MG63 (cell line): ENCODE measurements around the gene IL17REL. TPM values are rescaled to one million over a fixed set of nuclear protein-coding genes. Genes with fewer than 3 reads are reported as not detected.

Experiments used
- DNase-seq: peaks from one replicate; pipeline ENCODE4 v3.0.0-alpha.2; 2020
- H3K27me3 ChIP-seq: fragments of 250-450 bp; sonication (Bioruptor Pico); 2 replicates; pipeline ENCODE4 v1.5.1; 2020; ENCODE audit warnings: mild to moderate bottlenecking, moderate library complexity
- H3K36me3 ChIP-seq: fragments of 250-450 bp; sonication (Bioruptor Pico); 2 replicates; pipeline ENCODE4 v1.5.1; 2020; ENCODE audit warnings: mild to moderate bottlenecking, moderate library complexity
- H3K4me3 ChIP-seq: fragments of 250-450 bp; sonication (Bioruptor Pico); 2 replicates; pipeline ENCODE4 v1.5.1; 2020; ENCODE audit warnings: mild to moderate bottlenecking, moderate library complexity
- H3K9me3 ChIP-seq: fragments of 250-450 bp; sonication (Bioruptor Pico); 2 replicates; pipeline ENCODE4 v1.5.1; 2020; ENCODE audit warnings: mild to moderate bottlenecking, moderate library complexity
- total RNA-seq: library from RNA; depleted of rRNA; stranded (reverse); fragments of >200 nt; shearing (Covaris generic); gene quantifications from 2 replicates; pipeline ENCODE4 v1.2.3, GENCODE V29; 2014; ENCODE audit warnings: low replicate concordance

IL17REL gene
- total RNA-seq, 1 experiment from 2014 or later = not detected

DNA sequence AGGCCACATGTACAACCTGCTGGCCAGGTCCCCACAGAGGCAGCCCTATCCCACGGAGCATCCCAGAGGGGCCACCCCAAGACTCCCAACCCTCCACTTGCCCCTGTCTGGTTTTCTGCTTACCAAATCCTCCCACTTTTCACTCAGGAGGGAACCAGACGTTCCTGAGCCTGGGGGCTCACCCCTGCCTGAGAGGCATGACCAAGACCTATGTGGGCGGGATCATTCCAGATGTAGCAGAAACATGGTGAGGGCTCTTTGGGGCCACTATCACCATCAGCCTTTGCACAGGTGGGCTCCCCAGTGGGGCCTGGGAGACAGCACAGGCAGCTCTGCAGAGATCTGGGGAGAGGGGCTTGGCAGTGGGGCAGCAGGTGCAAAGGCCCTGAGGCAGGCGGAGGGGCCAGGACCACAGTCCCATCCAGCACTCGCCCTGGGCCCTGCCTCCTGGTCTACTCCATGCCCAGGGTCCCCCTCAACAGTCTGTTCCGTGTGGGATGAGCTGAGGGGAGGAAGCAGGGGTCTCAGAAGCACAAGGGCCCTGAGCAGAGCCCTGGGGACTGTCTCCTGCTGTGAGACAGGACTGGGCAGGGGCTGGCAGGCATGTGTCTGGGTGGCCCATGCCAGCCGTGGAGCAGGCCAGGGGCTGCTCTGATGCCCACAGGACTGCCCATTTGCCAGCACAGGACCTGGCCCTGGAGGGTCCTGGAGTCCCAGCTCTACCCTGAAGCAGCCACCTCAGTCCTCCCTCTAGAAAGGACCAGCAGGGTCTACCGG lies 42.6 kb downstream of the IL17REL start:
- no peak for DNase-seq
- Histone ChIP-seq H3K36me3 (peaks cover under 1% of the 10 kb centered on the region; the same call in 1 of the 2 replicates), H3K4me3 (no peak overlapping the region), H3K9me3 (no peaks in the 10 kb centered on the region), H3K27me3 (no peaks in the 10 kb centered on the region)

DNA sequence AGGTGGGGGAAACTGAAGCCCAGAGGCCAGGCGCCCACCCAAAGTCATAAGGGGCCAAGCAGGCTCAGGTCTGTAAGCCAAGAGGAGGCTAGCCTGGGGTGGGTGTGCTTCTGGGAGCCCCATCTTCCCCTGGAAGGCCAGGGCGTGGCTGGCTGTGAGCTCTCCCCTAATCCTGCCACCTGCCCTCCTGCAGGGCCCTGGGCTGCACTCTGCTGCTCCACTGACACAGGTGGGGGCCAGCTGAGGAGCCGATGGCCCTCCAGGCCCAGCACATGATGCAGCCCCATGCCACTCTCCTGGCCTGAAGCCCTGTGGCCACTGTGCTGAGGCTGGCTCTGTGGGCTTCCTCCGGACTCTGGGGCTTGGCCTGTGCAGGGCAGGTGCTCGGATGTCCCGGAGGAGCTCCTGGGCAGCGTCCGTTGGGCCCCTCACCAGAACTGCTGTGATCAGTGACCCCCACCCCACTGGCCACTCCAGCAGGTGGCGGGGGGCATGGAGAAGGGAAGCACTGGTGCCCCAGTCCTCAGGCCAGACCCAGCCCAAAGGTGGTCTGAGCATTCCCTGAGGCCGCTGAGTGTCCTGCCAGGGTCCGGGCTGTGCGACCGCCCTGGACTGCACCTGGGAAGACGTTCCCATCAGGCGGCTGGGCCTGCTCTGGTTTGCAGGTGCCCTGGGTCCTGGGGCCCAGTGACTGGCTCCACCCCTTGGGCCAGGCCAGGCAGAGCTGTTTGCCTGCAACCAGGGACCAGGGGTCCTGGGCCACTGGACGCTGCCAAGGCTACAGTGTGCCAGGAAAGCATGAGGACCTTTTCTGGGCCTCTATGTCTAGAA lies 43.5 kb downstream of the IL17REL start:
- Histone ChIP-seq H3K36me3 (peaks cover 6% of the 10 kb centered on the region), H3K9me3 (no peaks in the 10 kb centered on the region), H3K4me3 (no peak overlapping the region), H3K27me3 (no peaks in the 10 kb centered on the region)
- DNase-seq = no peak

DNA sequence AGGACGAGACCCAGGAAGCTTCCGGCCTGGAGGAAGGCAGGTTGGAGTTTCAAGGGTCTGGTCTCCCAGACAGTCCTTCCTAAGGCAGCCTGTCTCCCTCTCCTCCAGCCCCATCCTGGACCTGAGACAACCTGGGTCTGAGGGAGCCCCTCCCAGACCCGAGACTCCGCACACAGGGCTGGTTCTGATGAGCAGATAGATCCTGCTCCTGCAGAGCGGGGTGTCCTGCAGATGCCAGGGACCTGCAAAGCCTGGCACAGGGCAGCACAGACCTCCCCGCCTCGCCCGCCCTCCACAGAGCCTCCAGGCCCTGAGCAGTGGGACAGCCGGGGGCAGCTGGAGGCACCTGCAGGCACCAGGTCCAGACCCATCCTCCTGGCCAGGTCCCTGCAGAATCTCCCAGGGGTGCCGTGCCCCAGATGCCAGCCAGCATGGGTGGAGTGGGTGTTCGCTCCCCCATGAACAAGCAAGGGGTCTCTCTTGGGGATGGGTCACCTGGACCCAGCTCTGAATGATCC lies 44.2 kb downstream of the IL17REL start:
- Histone ChIP-seq H3K36me3 (peaks cover 12% of the 10 kb centered on the region), H3K27me3 (no peaks in the 10 kb centered on the region), H3K9me3 (no peaks in the 10 kb centered on the region), H3K4me3 (no peak overlapping the region)
- no peak for DNase-seq

GRCh38 chr22:49967706-49968208 lies 44.8 kb downstream of the IL17REL start:
- DNase-seq = no peak
- no peaks in the 10 kb centered on the region for H3K9me3 ChIP-seq
- no peak overlapping the region for H3K4me3 ChIP-seq
- H3K27me3 ChIP-seq = no peaks in the 10 kb centered on the region
- peaks cover 18% of the 10 kb centered on the region for H3K36me3 ChIP-seq

DNA sequence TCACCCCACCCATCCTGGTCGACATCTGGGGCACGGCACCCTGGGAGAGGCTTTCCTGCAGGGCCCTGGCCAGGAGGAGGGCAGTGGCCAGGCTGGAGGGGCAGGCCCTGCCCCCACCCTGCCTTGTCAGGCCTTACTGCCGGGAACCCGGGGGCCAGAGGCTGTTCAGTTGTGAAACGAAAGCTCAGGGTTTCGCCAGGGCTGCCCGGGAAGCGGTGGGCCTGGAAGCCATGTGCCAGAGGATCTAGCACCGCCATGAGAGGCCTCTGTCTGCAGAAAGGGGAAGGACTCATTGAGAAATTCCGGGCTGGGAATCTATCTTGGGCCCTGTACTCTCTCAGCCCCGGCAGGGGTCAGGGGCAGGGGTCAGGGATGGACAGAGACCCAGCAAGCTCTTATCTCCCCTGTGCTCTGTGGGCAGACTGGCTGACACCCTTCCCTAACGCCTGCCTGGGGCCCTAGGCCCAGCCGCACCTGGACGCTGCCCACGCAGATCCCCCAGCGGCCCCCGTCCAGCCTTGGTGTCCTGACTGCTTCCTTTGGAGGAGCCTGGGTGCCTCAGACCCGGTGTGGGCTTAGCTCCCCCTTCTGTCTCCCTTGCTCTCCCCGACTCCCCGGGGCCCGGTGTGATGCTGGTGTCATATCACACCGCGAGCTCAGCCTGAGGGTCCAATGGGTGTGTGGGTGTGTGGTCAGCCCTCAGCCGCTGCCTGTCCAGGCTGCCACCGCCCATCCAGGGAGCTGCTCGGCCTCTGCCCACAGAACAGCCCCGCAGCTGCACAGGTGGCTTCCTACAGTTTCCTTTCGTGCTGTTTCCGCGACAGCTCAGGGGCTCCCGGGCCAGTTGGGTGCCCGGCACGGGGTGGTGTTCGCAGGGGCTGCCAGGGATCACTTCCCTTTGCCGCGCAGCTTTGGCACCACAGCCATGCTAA lies 45.5 kb downstream of the IL17REL start:
- no peak overlapping the region for H3K4me3 ChIP-seq
- no peak for DNase-seq
- H3K36me3 ChIP-seq = peaks cover 23% of the 10 kb centered on the region
- no peaks in the 10 kb centered on the region for H3K9me3 ChIP-seq
- no peaks in the 10 kb centered on the region for H3K27me3 ChIP-seq

GRCh38 chr22:49966041-49966773 lies 46.4 kb downstream of the IL17REL start:
- peaks cover 28% of the 10 kb centered on the region for H3K36me3 ChIP-seq
- H3K9me3 ChIP-seq = no peaks in the 10 kb centered on the region
- DNase-seq = no peak
- H3K27me3 ChIP-seq = no peaks in the 10 kb centered on the region
- no peak overlapping the region for H3K4me3 ChIP-seq

DNA sequence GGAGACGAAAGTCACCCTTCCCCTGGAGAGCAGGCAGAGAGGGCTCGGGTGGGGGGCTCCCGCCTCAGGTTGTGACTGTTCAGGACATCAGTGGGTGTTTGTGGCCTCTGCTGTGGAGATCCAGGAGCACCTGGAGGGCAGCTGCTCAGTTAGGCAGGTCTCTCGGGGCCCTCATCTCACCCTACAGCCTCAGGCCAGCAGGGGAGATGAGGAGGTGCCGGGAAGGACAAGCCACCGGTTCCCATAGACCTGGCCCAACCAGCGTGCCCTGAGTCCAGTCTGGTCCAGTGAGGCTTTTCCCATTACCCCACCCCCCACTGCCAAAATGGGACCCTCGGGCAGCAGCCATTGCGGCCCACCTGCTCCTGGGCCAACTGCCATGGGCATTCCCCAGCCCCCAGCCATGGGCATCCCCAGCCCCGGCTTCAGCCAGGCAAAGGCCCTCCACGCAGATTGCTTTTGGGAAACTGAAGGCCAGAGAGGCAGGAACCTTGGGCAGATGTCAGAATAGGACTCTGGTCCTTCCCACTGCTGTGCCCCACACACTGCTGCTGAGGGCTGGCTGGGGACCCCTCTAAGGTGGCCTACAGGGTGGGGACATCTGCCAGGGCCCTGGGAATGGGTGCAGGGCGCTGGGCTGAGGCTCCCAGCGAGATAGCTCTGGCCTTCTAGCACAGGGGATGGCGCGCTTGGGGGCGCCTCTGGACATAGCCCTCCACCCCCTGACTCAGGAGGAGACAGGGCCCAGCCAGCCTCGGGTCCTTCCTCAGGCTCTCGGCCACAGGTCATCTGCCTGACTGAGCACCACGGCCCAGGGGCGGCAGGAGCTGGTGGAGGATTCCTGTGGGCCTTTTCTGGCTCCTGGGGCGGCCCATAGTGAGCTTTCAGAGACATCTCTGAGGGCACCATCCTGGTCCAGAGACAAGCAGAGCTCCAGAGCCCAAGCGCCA lies 47.2 kb downstream of the IL17REL start:
- Histone ChIP-seq H3K27me3 (no peaks in the 10 kb centered on the region), H3K9me3 (no peaks in the 10 kb centered on the region), H3K4me3 (no peak overlapping the region), H3K36me3 (peaks cover 28% of the 10 kb centered on the region)
- DNase-seq = no peak

DNA sequence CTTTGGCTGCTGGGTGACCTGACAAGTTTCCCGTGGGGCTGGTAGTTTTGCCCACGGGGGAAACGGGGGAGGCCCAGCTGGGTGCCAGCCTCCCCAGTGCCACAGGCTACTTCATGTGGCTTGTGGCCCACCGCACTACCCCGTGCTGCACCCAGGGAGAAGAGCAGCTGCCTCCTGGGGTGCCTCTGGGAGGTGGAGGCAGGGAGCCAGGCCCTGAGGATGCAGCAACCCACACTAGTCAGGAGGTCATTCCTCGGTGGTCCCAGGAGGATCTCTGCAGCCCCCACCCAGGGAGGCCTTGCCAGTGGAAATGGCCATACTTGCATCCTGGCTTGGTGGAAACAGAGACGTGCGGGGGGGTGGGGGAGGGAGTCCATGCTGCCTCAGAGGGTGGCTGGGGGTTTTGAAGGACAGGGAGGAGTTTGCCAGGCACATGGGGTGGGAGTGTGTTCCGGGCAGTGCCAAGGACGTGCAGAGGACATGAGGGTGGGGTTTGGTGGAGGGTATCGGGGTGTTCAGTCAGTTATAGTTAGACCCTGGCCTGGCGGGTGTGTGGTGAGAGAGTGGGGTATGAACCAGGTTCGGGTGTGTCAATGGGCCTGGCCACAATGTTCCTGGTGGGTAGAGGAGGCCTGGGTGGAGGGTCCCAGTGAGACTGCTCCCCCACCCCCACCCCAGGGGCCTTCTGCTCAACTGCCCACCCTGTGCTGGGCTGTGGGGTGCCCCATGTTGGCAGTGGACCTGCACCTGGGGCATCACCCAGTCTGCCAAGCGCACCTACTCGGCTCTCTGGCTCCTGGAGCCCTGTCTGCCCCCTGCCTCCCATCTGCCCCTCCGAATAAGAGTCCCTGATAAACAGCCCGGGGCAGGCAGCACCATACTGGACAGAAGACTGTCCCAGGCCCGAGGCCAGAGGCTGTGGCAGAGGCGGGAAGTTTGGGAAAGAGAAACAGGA lies 48.2 kb downstream of the IL17REL start:
- Histone ChIP-seq H3K36me3 (peaks cover 28% of the 10 kb centered on the region), H3K9me3 (no peaks in the 10 kb centered on the region), H3K4me3 (no peak overlapping the region), H3K27me3 (no peaks in the 10 kb centered on the region)
- no peak for DNase-seq

DNA sequence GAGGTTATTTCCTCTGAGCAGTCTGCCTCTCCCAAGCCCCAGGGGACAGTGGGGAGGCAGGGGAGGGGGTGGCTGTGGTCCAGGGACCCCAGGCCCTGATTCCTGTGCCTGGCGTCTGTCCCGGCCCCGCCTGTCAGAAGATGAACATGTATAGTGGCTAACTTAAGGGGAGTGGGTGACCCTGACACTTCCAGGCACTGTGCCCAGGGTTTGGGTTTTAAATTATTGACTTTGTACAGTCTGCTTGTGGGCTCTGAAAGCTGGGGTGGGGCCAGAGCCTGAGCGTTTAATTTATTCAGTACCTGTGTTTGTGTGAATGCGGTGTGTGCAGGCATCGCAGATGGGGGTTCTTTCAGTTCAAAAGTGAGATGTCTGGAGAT lies 48.9 kb downstream of the IL17REL start:
- no peak overlapping the region for H3K4me3 ChIP-seq
- H3K9me3 ChIP-seq = no peaks in the 10 kb centered on the region
- no peaks in the 10 kb centered on the region for H3K27me3 ChIP-seq
- peaks cover 28% of the 10 kb centered on the region for H3K36me3 ChIP-seq
- DNase-seq = no peak

GRCh38 chr22:49962751-49963646 lies 49.6 kb downstream of the IL17REL start:
- no peak for DNase-seq
- Histone ChIP-seq H3K27me3 (no peaks in the 10 kb centered on the region), H3K4me3 (peak overlapping the region; percentile 66), H3K9me3 (no peaks in the 10 kb centered on the region), H3K36me3 (peaks cover 28% of the 10 kb centered on the region)

GRCh38 chr22:49962012-49962750 lies 50.4 kb downstream of the IL17REL start:
- Histone ChIP-seq H3K9me3 (no peaks in the 10 kb centered on the region), H3K27me3 (no peaks in the 10 kb centered on the region), H3K36me3 (peaks cover 28% of the 10 kb centered on the region), H3K4me3 (peak overlapping the region; percentile 66)
- DNase-seq = peak; percentile 86

DNA sequence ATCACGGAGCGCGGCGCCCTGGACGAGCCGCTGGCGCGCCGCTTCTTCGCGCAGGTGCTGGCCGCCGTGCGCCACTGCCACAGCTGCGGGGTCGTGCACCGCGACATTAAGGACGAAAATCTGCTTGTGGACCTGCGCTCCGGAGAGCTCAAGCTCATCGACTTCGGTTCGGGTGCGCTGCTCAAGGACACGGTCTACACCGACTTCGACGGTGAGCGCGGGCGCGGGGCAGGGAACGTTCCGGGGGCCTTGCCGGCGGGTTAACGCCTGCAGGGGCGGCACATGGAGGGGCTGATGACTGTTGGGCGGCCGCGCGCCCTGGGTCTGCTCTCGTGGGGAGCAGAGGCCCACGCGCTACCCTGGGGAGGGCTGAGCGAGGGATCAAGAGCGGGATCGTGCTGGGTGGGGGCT lies 51.0 kb downstream of the IL17REL start:
- no peak for DNase-seq
- Histone ChIP-seq H3K9me3 (no peaks in the 10 kb centered on the region), H3K4me3 (peak overlapping the region; percentile 66), H3K36me3 (peaks cover 28% of the 10 kb centered on the region), H3K27me3 (no peaks in the 10 kb centered on the region)
